H1 (cell line): ENCODE results near the gene TMEM161A. TPM values are rescaled to one million over a fixed set of nuclear protein-coding genes. Genes with fewer than 3 reads are reported as not detected.

Experiments used
- CTCF ChIA-PET: fragments of 300-600 bp; sonication (Branson Sonifier 250); formaldehyde crosslinking; loops from one replicate; lab custom pipeline; 2021; ENCODE audit not compliant: partially characterized antibody; lab: Charles Lee
- POLR2A ChIA-PET: fragments of 300-600 bp; sonication (Branson Sonifier 250); formaldehyde crosslinking; loops from one replicate; lab custom pipeline; 2021; ENCODE audit warnings: inconsistent platforms; ENCODE audit not compliant: partially characterized antibody; lab: Charles Lee
- DNase-seq, 2 experiments: peaks; one replicate each; pipeline versions ENCODE4 v3.0.0 to v3.0.0-alpha.2; 2010 to 2022; ENCODE audit warnings: low spot score in 2 of 2, low read depth in 1 of 2, mixed read lengths in 1 of 2
- FAIRE-seq: peaks from 2 replicates; lab custom pipeline; 2011; peaks lifted over from hg19 to GRCh38; lab: Jason Lieb, UNC
- H2AFZ ChIP-seq: 2 replicates; pipeline ENCODE4 v1.8.1; 2012; ENCODE audit warnings: low read length, inconsistent platforms
- H2AK5ac ChIP-seq: 2 replicates; pipeline ENCODE4 v1.6.1; 2013; ENCODE audit warnings: low read depth, low read length
- H2BK120ac ChIP-seq: replicated peaks from 2 replicates; pipeline ENCODE3; 2013; ENCODE audit warnings: low read depth, low read length, inconsistent platforms
- H2BK12ac ChIP-seq: 2 replicates; pipeline ENCODE4 v1.6.1; 2013; ENCODE audit warnings: low read depth, low read length
- H2BK15ac ChIP-seq: 2 replicates; pipeline ENCODE4 v1.6.1; 2013; ENCODE audit warnings: low read length
- H2BK20ac ChIP-seq: 2 replicates; pipeline ENCODE4 v1.6.1; 2013; ENCODE audit warnings: low read length
- H2BK5ac ChIP-seq: 2 replicates; pipeline ENCODE4 v1.6.1; 2013; ENCODE audit warnings: low read depth, low read length
- H3K14ac ChIP-seq: 2 replicates; pipeline ENCODE4 v1.6.1; 2013; ENCODE audit warnings: inconsistent platforms; ENCODE audit not compliant: insufficient read length
- H3K18ac ChIP-seq: 2 replicates; pipeline ENCODE4 v1.6.1; 2013; ENCODE audit warnings: low read length; ENCODE audit errors: extremely low read depth
- H3K23ac ChIP-seq: 2 replicates; pipeline ENCODE4 v1.6.1; 2013; ENCODE audit warnings: inconsistent platforms; ENCODE audit not compliant: insufficient read length
- H3K23me2 ChIP-seq: 2 replicates; pipeline ENCODE4 v1.6.1; 2013; ENCODE audit warnings: low read depth, low read length
- H3K27ac ChIP-seq: 2 replicates; pipeline ENCODE4 v1.6.1; 2011; ENCODE audit warnings: low read depth, low read length, inconsistent platforms
- H3K27me3 ChIP-seq, 4 experiments: replicated peaks in 1 of 4; 1 replicate in 1 of 4; 2 replicates in 3 of 4; pipeline versions ENCODE4 v1.6.1 to v1.8.1; 2011 to 2013; ENCODE audit warnings: low read length in 3 of 4, mild to moderate bottlenecking in 3 of 4, inconsistent platforms in 2 of 4, mixed read lengths in 2 of 4, moderate library complexity in 1 of 4; ENCODE audit not compliant: control insufficient read depth in 3 of 4, insufficient read depth in 3 of 4; ENCODE audit errors: extremely low read depth in 1 of 4
- H3K36me3 ChIP-seq, 4 experiments: 2 replicates each; pipeline versions ENCODE4 v1.6.1 to v1.8.1; 2011 to 2013; ENCODE audit warnings: mild to moderate bottlenecking in 4 of 4, low read length in 3 of 4, moderate library complexity in 2 of 4, control low read depth in 1 of 4, inconsistent platforms in 1 of 4; ENCODE audit not compliant: insufficient read depth in 4 of 4, control insufficient read depth in 2 of 4
- H3K4ac ChIP-seq: replicated peaks from 2 replicates; pipeline ENCODE3; 2013; ENCODE audit warnings: low read length, low read depth, mixed read lengths, inconsistent platforms; ENCODE audit not compliant: insufficient read length
- H3K4me1 ChIP-seq, 4 experiments: replicated peaks in 1 of 4; 1 replicate in 1 of 4; 2 replicates in 3 of 4; pipeline versions ENCODE4 v1.6.1 to v1.8.1; 2011 to 2013; ENCODE audit warnings: low read length in 3 of 4, inconsistent platforms in 2 of 4, mixed read lengths in 1 of 4; ENCODE audit not compliant: insufficient read depth in 4 of 4, control insufficient read depth in 3 of 4
- H3K4me2 ChIP-seq, 2 experiments: 2 replicates each; pipeline versions ENCODE4 v1.6.1 to v1.8.1; 2011 to 2013; ENCODE audit warnings: low read depth in 2 of 2, low read length in 2 of 2, control low read depth in 1 of 2, inconsistent platforms in 1 of 2, mild to moderate bottlenecking in 1 of 2; ENCODE audit not compliant: insufficient read depth in 1 of 2
- H3K4me3 ChIP-seq, 4 experiments: fragments of 200-600, 300-600 bp in 1 of 4; sonication (generic), shearing (Covaris generic), sonication (Bioruptor Twin) in 1 of 4; 2 replicates each; pipeline versions ENCODE4 v1.5.1 to v1.8.1; 2011 to 2016; ENCODE audit warnings: low read length in 4 of 4, low read depth in 3 of 4, control low read depth in 2 of 4, inconsistent platforms in 2 of 4, mild to moderate bottlenecking in 2 of 4, mixed read lengths in 1 of 4, moderate library complexity in 1 of 4; ENCODE audit not compliant: insufficient read depth in 2 of 4; ENCODE audit errors: extremely low read depth in 1 of 4
- H3K56ac ChIP-seq: replicated peaks from 2 replicates; pipeline ENCODE3; 2013; ENCODE audit warnings: low read depth, mild to moderate bottlenecking, mixed read lengths, low read length, inconsistent platforms; ENCODE audit not compliant: insufficient read length
- H3K79me1 ChIP-seq: 2 replicates; pipeline ENCODE4 v1.6.1; 2013; ENCODE audit warnings: low read depth, low read length, control low read depth
- H3K79me2 ChIP-seq, 2 experiments: 2 replicates each; pipeline versions ENCODE4 v1.6.1 to v1.8.1; 2012 to 2013; ENCODE audit warnings: low read length in 2 of 2, mild to moderate bottlenecking in 2 of 2, inconsistent platforms in 1 of 2; ENCODE audit not compliant: insufficient read depth in 2 of 2, control insufficient read depth in 1 of 2
- H3K9ac ChIP-seq, 4 experiments: replicated peaks in 1 of 4; 1 replicate in 1 of 4; 2 replicates in 3 of 4; pipeline versions ENCODE4 v1.6.1 to v1.8.1; 2011 to 2013; ENCODE audit warnings: low read depth in 3 of 4, low read length in 3 of 4, control low read depth in 2 of 4, mild to moderate bottlenecking in 2 of 4, moderate library complexity in 2 of 4, inconsistent platforms in 1 of 4; ENCODE audit errors: extremely low read depth in 1 of 4
- H3K9me3 ChIP-seq, 2 experiments: 2 replicates each; pipeline versions ENCODE4 v1.6.1 to v1.8.1; 2012 to 2013; ENCODE audit warnings: mild to moderate bottlenecking in 2 of 2, moderate library complexity in 2 of 2, control low read depth in 1 of 2, inconsistent platforms in 1 of 2, low read depth in 1 of 2, low read length in 1 of 2, mixed read lengths in 1 of 2; ENCODE audit not compliant: insufficient read depth in 2 of 2
- H4K20me1 ChIP-seq, 2 experiments: replicated peaks in 1 of 2; 2 replicates each; pipeline versions ENCODE3 to v1.8.1; 2011 to 2013; ENCODE audit warnings: inconsistent platforms in 2 of 2, low read length in 2 of 2, mild to moderate bottlenecking in 1 of 2; ENCODE audit not compliant: insufficient read depth in 2 of 2, control insufficient read depth in 1 of 2
- H4K5ac ChIP-seq: 2 replicates; pipeline ENCODE4 v1.6.1; 2013; ENCODE audit warnings: low read length, low read depth, mixed read lengths, inconsistent platforms; ENCODE audit not compliant: insufficient read length
- H4K8ac ChIP-seq: 2 replicates; pipeline ENCODE4 v1.8.0; 2013; ENCODE audit warnings: mild to moderate bottlenecking, moderate library complexity, low read length, inconsistent platforms; ENCODE audit not compliant: insufficient read depth; ENCODE audit errors: extremely low read depth
- H4K91ac ChIP-seq: replicated peaks from 2 replicates; pipeline ENCODE3; 2013; ENCODE audit warnings: low read length, mixed read lengths, inconsistent platforms; ENCODE audit not compliant: insufficient read length
- BCL11A ChIP-seq, 2 experiments: IDR thresholded peaks; one replicate each; pipeline ENCODE4 v1.6.1; 2011; ENCODE audit warnings: low read depth in 2 of 2, low read length in 2 of 2, mild to moderate bottlenecking in 2 of 2
- EZH2 ChIP-seq: fragments of 200-600 bp; sonication (generic); IDR thresholded peaks from 2 replicates; pipeline ENCODE4 v1.7.1; 2012; ENCODE audit warnings: low read depth, mild to moderate bottlenecking, moderate library complexity, low read length, inconsistent platforms; ENCODE audit not compliant: severe bottlenecking
- FOSL1 ChIP-seq: IDR thresholded peaks from 2 replicates; pipeline ENCODE4 v1.6.1; 2011; ENCODE audit warnings: mild to moderate bottlenecking, low read depth, low read length, moderate library complexity; ENCODE audit not compliant: insufficient read depth
- GABPA ChIP-seq: IDR thresholded peaks from 2 replicates; pipeline ENCODE4 v1.6.1; 2011; ENCODE audit warnings: mild to moderate bottlenecking, low read length, moderate library complexity, borderline replicate concordance; ENCODE audit not compliant: insufficient read depth
- JUND ChIP-seq: IDR thresholded peaks from 2 replicates; pipeline ENCODE4 v1.6.1; 2011; ENCODE audit warnings: mild to moderate bottlenecking, improper control_type of control experiment, low read length
- KDM1A ChIP-seq: fragments of 200-600, 300-600 bp; sonication (generic); IDR thresholded peaks from 2 replicates; pipeline ENCODE4 v1.7.1; 2016; ENCODE audit warnings: mild to moderate bottlenecking, low read length, borderline replicate concordance
- NANOG ChIP-seq: IDR thresholded peaks from 2 replicates; pipeline ENCODE4 v1.6.1; 2011; ENCODE audit warnings: low read length, low read depth, mild to moderate bottlenecking, inconsistent platforms; ENCODE audit not compliant: insufficient read depth, poor library complexity, severe bottlenecking
- RNF2 ChIP-seq: fragments of 200-900, 300-1000 bp; sonication (generic); IDR thresholded peaks from 2 replicates; pipeline ENCODE4 v1.7.1; 2016; ENCODE audit warnings: borderline replicate concordance, low read depth, mild to moderate bottlenecking, antibody characterized with exemption, low read length; ENCODE audit not compliant: poor library complexity, severe bottlenecking; ENCODE audit errors: missing control alignments
- RXRA ChIP-seq: IDR thresholded peaks from 2 replicates; pipeline ENCODE4 v1.6.1; 2011; ENCODE audit warnings: low read depth, mild to moderate bottlenecking, low read length, moderate library complexity; ENCODE audit not compliant: insufficient read depth
- SAP30 ChIP-seq: fragments of 300-600 bp; sonication (generic); IDR thresholded peaks from 2 replicates; pipeline ENCODE4 v1.7.1; 2012; ENCODE audit warnings: low read length, moderate library complexity, mild to moderate bottlenecking, inconsistent platforms; ENCODE audit not compliant: insufficient read depth, insufficient replicate concordance
- TEAD4 ChIP-seq: IDR thresholded peaks from 2 replicates; pipeline ENCODE4 v1.6.1; 2012; ENCODE audit warnings: low read depth, low read length, inconsistent platforms, mixed read lengths
- WGBS, 2 experiments: shearing (Covaris generic) in 1 of 2; methylation state at CpG; one replicate each; pipeline versions ENCODE4 v1.1.6 to v1.1.7; 2013 to 2015; ENCODE audit warnings: low lambda C conversion rate in 2 of 2, mixed read lengths in 2 of 2, inconsistent platforms in 1 of 2, low coverage in 1 of 2, missing lambda C conversion rate in 1 of 2; ENCODE audit not compliant: insufficient replicate concordance in 2 of 2, insufficient coverage in 1 of 2, insufficient read length in 1 of 2; ENCODE audit errors: extremely low coverage in 1 of 2, missing lambda C conversion rate in 1 of 2; 5-methylcytosine and 5-hydroxymethylcytosine counted together
- polyA plus RNA-seq, 7 experiments: library from polyadenylated mRNA; depleted of rRNA in 3 of 7; stranded (reverse) in 5 of 7; unstranded in 2 of 7; fragments of >200 nt in 5 of 7; fragments of 200-250 nt in 2 of 7; gene quantifications; 1 replicate in 5 of 7; 2 replicates in 1 of 7; 4 replicates in 1 of 7; pipeline versions ENCODE4 v1.2.1 to v1.2.3, GENCODE V29; 2011 to 2013; ENCODE audit warnings: missing spikeins in 2 of 7, mixed read lengths in 2 of 7
- total RNA-seq: library from RNA; stranded (reverse); fragmentation: NEBNext Ultra II Directional; extraction: Animal tissue kit (Norgen Biotek cat#: 25700); gene quantifications from 2 replicates; pipeline ENCODE4 v1.2.1, GENCODE V29; 2021

TMEM161A gene
- total and polyA plus RNA-seq, 2 of the 8 experiments (the other 6 are each of a cell fraction or from before 2014, with no cell fraction given), result 47.8 to 103 TPM

- no peak overlapping the region for H4K5ac ChIP-seq
- FAIRE-seq, result no peak
- H3K23me2 ChIP-seq, result peaks cover 3% of the 10 kb centered on the region; the same call in 1 of the 2 replicates
- no peak overlapping the region for H2AK5ac ChIP-seq
- peaks cover 0 to 4% of the 10 kb centered on the region in 2 experiments; a peak in 1 of 4 replicates for H3K79me2 ChIP-seq
- peaks cover 5 to 13% of the 10 kb centered on the region in 2 experiments; a peak in 3 of 4 replicates for H3K9me3 ChIP-seq
- H4K91ac ChIP-seq, result no peak overlapping the region
- H3K18ac ChIP-seq, result no peak overlapping the region
- 87% methylated on average over 6 of the region's 6 CpGs; no CpG with 5 or more reads in 1 of the 2 experiments for WGBS, 2 experiments
- no peak overlapping the region for H3K27ac ChIP-seq
- no peak overlapping the region for H3K4me3 ChIP-seq
- H3K56ac ChIP-seq, result no peak overlapping the region
- H4K8ac ChIP-seq, result no peak overlapping the region
- no peak overlapping the region for H3K23ac ChIP-seq
- peaks cover 2 to 7% of the 10 kb centered on the region in 2 experiments for H4K20me1 ChIP-seq
- H3K36me3 ChIP-seq, result peaks cover 2 to 14% (median 3%) of the 10 kb centered on the region in 4 experiments; a peak in 3 of 8 replicates
- no peak for DNase-seq
- peaks cover 0 to 3% (median 0%) of the 10 kb centered on the region in 4 experiments; a peak in 4 of 7 replicates for H3K27me3 ChIP-seq
- H3K4me2 ChIP-seq, result no peak overlapping the region; a peak in 1 of 4 replicates
- H3K4ac ChIP-seq, result no peak overlapping the region
- ChIA-PET POLR2A (interaction anchor here (1.2 to 3.1 kb wide), 4 partner anchors 9 to 27 kb away, joined by 3 to 22 read pairs (median 4); no protein-coding TSS in a partner anchor), CTCF (interaction anchor here (1.4 to 3.5 kb wide), 6 partner anchors 9 to 81 kb away, joined by 3 to 21 read pairs (median 8); no protein-coding TSS in a partner anchor)
- no peak overlapping the region for H3K9ac ChIP-seq
- no peak overlapping the region for H2BK12ac ChIP-seq
- H3K79me1 ChIP-seq, result peaks cover 7% of the 10 kb centered on the region; the same call in 1 of the 2 replicates
- no peak overlapping the region for H2BK5ac ChIP-seq
- H2AFZ ChIP-seq, result no peak overlapping the region
- no peak overlapping the region for H3K14ac ChIP-seq
- H2BK15ac ChIP-seq, result no peak overlapping the region
- H2BK20ac ChIP-seq, result no peak overlapping the region
- H3K4me1 ChIP-seq, result peaks cover 0 to 14% (median 10%) of the 10 kb centered on the region in 4 experiments; a peak in 6 of 7 replicates
- no peak overlapping the region for H2BK120ac ChIP-seq
- TF ChIP-seq JUND, result no peak
- TF ChIP-seq TEAD4, result no peak
- no peak for TF ChIP-seq FOSL1
- TF ChIP-seq SAP30, result no peak
- TF ChIP-seq KDM1A, result no peak
- TF ChIP-seq RNF2, result no peak
- TF ChIP-seq BCL11A (IDR thresholded peaks at IDR 0.05; ENCODE audit: low read depth in 2 of 2, low read length in 2 of 2), result no peak
- no peak for TF ChIP-seq EZH2
- TF ChIP-seq NANOG, result no peak
- no peak for TF ChIP-seq GABPA
- TF ChIP-seq RXRA, result no peak
These were observed 4.3 kb downstream of the TMEM161A start for GRCh38 chr19:19133985-19134384.
